ENCODE results near the gene HSPA2. TPM values are rescaled to one million over a fixed set of nuclear protein-coding genes. Genes with fewer than 3 reads are reported as not detected.

HSPA2 gene
- total and polyA plus RNA-seq, 7 donors: 28.7 to 172 (median 80.3) TPM

GRCh38 chr14:64541261-64541971, 875 bp downstream of the HSPA2 start:
- WGBS, 2 donors: 25 to 58% methylated on average over 73 of the region's 73 CpGs
- Histone ChIP-seq H3K9me3 (no peaks in the 10 kb centered on the region), H3K4me3 (peak overlapping the region; percentile 42 to 61 (median 58)), H3K4me1 (peaks cover 0 to 28% (median 6%) of the 10 kb centered on the region in 4 donors), H3K27ac (peak overlapping the region; percentile 86 to 95 (median 90)), H3K36me3 (no peaks in the 10 kb centered on the region), H3K27me3 (no peaks in the 10 kb centered on the region)
- peak; percentile 25 to 80 (median 50) for TF ChIP-seq POLR2AphosphoS5 (IDR thresholded peaks at IDR 0.05)
- TF ChIP-seq CTCF (IDR thresholded peaks at IDR 0.05): no peak
- TF ChIP-seq EP300 (IDR thresholded peaks at IDR 0.05): no peak
- TF ChIP-seq POLR2A (IDR thresholded peaks at IDR 0.05): peak in 1 of 2 donors; percentile 42
- intact Hi-C loops (cut with DNase I): loop anchor here (2.0 kb wide), 1 partner anchor 87 kb away; no protein-coding TSS in a partner anchor
- DNase-seq: peak; percentile 85

- TF ChIP-seq POLR2A (IDR thresholded peaks at IDR 0.05) (no peak), POLR2AphosphoS5 (IDR thresholded peaks at IDR 0.05) (no peak), EP300 (IDR thresholded peaks at IDR 0.05) (no peak), CTCF (IDR thresholded peaks at IDR 0.05) (no peak)
Observed at GRCh38 chr14:64541972-64542835, 1.7 kb downstream of the HSPA2 start.

GRCh38 chr14:64542836-64543201, 2.3 kb downstream of the HSPA2 start:
- no peaks in the 10 kb centered on the region for H3K36me3 ChIP-seq
- H3K27ac ChIP-seq: peak overlapping the region; percentile 86 to 95 (median 90)
- H3K9me3 ChIP-seq: no peaks in the 10 kb centered on the region
- no peaks in the 10 kb centered on the region for H3K27me3 ChIP-seq
- H3K4me3 ChIP-seq: peak overlapping the region; percentile 42 to 61 (median 58)
- no peak for DNase-seq
- peaks cover 0 to 28% (median 6%) of the 10 kb centered on the region in 4 donors for H3K4me1 ChIP-seq
- intact Hi-C loops (cut with DNase I): no loop called here
- TF ChIP-seq POLR2A (IDR thresholded peaks at IDR 0.05): no peak
- no peak for TF ChIP-seq EP300 (IDR thresholded peaks at IDR 0.05)
- TF ChIP-seq CTCF (IDR thresholded peaks at IDR 0.05): no peak
- TF ChIP-seq POLR2AphosphoS5 (IDR thresholded peaks at IDR 0.05): no peak
- WGBS, 2 donors: 53 to 57% methylated on average over 4 of the region's 4 CpGs

More at GRCh38 chr14:64541972-64542835, 1.7 kb downstream of the HSPA2 start:
- Histone ChIP-seq H3K9me3 (no peaks in the 10 kb centered on the region), H3K4me3 (peak overlapping the region; percentile 42 to 61 (median 58)), H3K4me1 (peaks cover 0 to 28% (median 6%) of the 10 kb centered on the region in 4 donors), H3K27me3 (no peaks in the 10 kb centered on the region), H3K36me3 (no peaks in the 10 kb centered on the region), H3K27ac (peak overlapping the region; percentile 86 to 95 (median 90))
- DNase-seq: peak; percentile 71
- WGBS, 2 donors: 14 to 53% methylated on average over 61 of the region's 61 CpGs
- intact Hi-C loops (cut with DNase I): loop anchor here (2.0 kb wide), 1 partner anchor 87 kb away; no protein-coding TSS in a partner anchor

GRCh38 chr14:64544607-64545312, 4.2 kb downstream of the HSPA2 start:
- WGBS, 2 donors: 74 to 81% methylated on average over 5 of the region's 5 CpGs
- H3K4me1 ChIP-seq: peaks cover 0 to 28% (median 14%) of the 10 kb centered on the region in 4 donors
- no peak for DNase-seq
- peak overlapping the region in 3 of 4 donors; percentile 26 to 95 (median 92) for H3K27ac ChIP-seq
- no peaks in the 10 kb centered on the region for H3K36me3 ChIP-seq
- intact Hi-C loops (cut with DNase I): no loop called here
- TF ChIP-seq POLR2AphosphoS5 (IDR thresholded peaks at IDR 0.05) (no peak), POLR2A (IDR thresholded peaks at IDR 0.05) (no peak), CTCF (IDR thresholded peaks at IDR 0.05) (no peak), EP300 (IDR thresholded peaks at IDR 0.05) (no peak)
- H3K4me3 ChIP-seq: peak overlapping the region; percentile 42 to 61 (median 58)
- no peaks in the 10 kb centered on the region for H3K27me3 ChIP-seq
- no peaks in the 10 kb centered on the region for H3K9me3 ChIP-seq

Measured in sigmoid colon (tissue), 7 donors.